Amygdala (tissue), 56 donors: ENCODE data around the gene OSBP2.
A peak's percentile ranks its signal among the peaks of the same experiment; 100 is the strongest.

Experiments used
- DNase-seq, 56 donors: peaks; one replicate each; lab custom pipeline; 2025; lab: John Stamatoyannopoulos, UW

The OSBP2 gene

DNA sequence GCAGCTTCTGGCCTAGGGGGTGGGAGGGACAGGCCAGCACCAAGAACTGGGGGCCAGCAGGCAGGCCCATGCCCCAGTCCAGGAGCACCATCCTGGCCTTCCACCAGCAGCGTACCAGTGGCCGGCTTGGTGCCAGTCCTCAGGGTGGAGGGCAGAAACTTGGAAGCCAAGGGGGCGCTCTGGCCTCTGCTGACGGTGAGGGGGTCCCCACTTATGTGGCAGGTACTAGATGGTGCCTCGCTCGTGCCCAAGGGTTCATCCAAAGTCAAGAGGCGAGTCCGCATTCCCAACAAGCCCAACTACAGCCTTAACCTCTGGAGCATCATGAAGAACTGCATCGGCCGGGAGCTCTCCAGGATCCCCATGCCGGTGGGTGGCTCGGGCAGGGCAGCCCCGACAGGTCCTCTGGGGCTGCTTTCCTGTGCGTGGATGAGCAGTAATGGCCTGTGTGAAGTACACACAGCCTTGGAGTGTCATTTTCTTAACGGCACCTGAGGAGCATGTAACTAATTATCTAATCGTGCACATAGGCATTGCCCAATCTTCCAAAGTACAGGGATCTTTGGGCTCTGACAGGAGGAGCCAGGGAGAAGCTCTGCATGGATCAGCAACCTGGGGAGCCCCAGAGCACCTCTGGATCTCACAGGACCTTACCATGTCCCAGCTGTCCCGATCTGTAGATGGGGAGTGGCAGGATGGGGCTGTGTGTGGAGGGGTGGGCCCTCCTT, 194.8 kb downstream of the OSBP2 start:
- DNase-seq: no peak

DNA sequence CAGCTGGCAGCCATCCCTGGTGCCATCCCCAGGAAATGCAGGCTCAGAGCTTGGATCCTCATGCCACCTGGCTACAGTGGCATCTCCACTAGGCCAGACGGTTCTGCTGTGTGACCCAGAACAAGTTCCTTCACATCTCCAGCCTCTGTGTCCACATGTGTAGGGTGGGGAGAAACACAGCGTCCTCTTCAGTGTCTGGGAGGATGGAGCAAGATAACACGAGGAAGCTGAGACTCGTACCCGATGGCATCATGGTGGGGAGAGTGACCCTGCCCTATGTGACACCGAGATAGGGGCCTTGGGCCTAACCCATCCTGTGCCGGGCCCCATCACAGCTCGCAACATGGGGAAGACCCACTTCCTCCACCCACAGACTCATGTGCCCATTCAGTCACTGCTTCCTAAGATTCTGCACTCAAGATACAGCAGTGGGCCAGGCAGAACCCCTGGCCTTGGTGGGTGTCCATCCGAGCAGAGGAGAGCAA, 195.4 kb downstream of the OSBP2 start:
- DNase-seq: no peak

DNA sequence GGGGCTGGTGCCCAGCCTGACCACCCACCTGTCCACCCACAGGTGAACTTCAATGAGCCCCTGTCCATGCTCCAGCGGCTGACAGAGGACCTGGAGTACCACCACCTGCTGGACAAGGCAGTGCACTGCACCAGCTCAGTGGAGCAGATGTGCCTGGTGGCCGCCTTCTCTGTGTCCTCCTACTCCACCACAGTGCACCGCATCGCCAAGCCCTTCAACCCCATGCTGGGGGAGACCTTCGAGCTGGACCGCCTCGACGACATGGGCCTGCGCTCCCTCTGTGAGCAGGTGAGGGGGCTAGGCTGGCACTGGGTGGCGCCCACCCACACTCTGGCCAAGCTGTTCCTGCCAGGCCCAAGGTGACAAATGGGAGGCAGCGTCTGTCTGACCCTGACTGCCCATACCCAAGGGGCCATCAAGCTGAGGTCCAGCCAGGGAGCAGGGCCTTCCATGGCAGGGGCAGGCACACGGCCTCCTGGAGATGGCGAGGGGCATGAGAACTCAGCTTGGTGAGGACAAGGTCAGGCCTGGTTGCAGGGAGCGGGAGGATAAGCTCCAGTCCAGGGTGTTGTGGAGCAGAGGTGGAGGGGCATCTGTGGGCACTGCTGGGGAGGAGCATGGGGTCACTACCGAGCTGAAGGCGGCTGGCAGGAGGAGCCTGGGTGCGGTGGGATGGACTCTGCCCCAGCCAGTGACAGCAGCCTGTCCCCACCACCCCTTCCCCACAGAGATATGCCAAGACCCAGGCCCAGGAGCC, 196.2 kb downstream of the OSBP2 start:
- DNase-seq: peak in 5 of 56 donors; percentile 2 to 32 (median 9)

DNA sequence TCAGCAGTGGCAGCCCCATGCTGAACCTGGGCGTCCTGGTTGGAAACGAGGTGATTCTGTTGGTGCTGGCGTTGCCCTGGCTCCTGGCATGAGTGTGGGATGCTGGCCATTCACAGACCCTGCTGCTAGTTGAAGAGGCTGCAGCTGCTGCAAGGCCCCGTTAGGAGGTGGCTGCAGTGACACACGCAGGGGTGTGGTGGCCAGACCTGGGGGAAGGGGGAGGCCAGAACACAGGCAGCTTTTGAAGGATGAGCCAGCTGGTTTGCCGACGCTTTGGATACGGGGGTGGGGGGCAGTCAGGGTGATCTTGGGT, 196.7 kb downstream of the OSBP2 start:
- DNase-seq: no peak

DNA sequence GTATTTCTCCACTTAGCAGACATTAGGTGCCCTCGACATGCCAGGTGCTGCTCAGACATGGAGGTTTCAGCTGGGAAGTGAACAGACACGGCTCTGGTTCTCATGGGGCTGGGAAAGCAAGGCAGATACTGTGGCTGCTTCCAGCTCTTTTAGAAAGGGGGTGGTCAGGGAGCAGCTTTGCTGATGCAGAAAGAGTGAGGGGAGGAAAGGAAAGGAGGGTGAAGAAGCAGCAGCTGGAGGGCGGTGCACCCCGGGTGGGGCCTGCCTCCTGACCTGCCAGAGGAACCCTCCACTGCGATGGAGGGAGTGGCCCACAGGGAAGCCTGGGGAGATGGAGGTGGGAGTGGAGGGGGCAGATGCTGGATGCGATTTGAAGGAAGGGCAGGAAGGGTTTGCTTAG, 197.1 kb downstream of the OSBP2 start:
- DNase-seq: no peak

DNA sequence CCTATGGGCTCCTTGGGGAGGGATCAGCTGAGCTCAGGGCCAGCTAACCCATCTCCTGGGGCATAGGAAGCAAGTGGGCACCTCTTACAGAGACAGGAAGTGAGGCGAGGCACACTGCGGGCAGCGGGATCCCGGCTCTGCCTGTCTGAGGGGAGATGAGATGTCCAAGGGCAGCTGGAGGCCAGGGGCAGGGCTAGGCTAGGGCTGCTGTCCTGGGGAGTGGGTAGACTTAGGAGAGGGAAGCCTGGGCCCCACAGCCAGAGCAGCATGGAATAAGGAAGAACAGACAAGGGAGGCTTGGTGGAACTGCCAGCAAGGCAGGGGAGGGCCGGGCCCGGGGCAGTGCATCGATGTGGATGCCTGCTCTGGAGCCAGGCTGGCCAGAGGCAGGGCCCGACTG, 197.6 kb downstream of the OSBP2 start:
- DNase-seq: no peak

DNA sequence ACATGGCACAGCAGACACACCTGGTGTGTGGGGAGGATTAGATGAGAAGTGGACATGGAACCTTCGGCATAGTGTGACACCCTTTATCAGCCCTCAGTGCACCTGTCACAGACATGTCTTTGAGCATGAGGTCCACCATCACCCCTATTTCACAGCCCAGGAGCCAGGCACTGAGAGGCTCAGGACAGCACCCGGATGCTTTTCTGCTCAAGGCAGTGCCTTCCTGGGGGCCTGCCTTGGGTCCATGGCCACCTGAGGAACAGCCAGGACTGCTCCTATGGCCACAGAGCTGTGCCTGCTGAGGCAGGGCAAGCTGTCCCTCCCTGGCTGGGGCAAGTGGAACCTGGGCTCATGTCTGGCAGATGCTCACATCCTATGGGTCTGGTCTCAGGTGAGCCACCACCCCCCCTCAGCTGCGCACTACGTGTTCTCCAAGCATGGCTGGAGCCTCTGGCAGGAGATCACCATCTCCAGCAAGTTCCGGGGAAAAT, 198.1 kb downstream of the OSBP2 start:
- DNase-seq: no peak

DNA sequence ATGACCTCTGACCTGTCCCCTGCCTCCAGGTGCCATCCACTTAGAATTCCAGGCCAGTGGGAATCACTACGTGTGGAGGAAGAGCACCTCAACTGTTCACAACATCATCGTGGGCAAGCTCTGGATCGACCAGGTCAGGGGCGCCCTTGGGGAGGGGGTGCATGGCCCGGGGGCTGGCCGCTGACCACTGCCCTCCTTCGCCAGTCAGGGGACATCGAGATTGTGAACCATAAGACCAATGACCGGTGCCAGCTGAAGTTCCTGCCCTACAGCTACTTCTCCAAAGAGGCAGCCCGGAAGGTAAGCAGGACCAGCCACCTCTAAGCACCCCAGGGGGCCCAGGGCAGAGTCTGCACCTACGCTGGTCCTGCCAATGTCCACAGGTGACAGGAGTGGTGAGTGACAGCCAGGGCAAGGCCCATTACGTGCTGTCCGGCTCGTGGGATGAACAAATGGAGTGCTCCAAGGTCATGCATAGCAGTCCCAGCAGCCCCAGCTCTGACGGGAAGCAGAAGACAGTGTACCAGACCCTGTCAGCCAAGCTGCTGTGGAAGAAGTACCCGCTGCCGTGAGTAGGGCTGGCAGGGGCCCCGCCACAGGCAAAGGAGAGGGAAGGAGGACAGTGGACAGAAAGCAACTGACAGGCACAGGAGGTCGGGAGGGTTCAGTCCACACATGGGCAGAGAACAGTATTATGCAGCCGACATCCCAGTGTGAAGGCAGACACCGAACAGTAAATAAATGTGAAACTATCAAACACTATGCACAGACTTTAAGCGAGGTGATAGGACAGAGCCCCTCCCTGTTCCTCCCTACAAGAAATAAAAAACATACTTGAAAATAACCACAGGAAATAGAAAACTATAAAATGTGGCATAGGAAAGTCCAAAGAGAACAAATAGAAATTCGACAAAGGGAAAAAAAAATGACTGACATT, 199.0 kb downstream of the OSBP2 start:
- DNase-seq: no peak

DNA sequence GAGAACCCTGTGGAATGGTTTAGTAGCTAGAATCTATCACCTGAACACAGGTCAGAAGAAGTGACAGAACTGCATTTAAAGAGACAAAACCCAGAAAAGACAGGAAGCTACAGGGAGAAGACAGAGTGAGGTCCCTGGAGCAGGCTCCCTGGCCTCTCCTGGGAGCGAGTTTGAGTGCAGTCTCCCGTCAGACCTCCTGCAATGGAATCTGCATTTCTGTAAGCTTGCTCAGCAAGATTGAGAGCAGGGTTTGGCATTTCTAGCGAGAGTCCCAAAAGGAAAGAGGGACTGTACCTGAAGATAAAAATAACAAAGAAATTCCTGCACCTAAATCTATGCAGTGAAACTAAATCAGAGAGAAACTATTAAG, 199.7 kb downstream of the OSBP2 start:
- DNase-seq: no peak

DNA sequence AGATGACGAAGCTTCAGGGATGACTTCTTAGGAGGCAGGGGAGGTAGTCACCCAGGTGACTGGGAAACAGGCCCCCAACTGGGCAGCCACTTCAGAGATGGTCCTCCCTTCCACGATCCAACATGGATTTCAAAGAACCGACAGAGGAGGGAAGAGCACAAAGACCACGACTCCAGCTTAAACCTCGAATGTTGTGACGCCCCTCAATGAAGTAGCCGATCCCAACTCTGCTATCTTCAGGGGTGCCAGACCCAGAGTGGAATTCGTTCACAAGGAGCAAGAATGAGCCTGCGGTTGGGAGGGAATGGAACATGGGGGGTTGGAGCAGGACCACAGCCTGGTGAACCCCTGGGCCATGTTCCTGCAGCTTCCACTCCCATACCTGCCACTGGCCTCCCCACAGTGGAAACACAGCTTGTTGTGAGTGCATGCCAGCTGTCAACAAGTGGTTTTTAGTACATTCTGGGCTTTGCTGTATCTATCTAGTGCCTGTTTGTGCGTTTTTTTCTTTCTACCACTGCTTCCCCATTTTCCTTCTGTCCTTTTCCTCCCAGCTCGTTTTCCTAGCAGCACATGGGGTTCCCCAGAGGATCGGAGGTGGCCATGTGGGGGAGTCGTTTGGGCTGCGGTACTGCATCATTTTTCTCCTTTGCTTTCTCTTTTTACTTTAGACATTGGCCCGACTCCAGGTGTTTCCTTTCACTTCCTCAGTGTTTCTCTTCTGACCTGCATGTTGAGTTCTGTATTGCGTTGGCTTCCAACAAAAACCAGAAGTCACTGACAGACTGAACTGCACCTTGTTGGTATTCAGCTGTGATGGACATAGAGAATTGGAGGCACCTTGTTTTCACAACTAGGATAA, 208.1 kb downstream of the OSBP2 start:
- peak in 1 of 56 donors; percentile 1 for DNase-seq

DNA sequence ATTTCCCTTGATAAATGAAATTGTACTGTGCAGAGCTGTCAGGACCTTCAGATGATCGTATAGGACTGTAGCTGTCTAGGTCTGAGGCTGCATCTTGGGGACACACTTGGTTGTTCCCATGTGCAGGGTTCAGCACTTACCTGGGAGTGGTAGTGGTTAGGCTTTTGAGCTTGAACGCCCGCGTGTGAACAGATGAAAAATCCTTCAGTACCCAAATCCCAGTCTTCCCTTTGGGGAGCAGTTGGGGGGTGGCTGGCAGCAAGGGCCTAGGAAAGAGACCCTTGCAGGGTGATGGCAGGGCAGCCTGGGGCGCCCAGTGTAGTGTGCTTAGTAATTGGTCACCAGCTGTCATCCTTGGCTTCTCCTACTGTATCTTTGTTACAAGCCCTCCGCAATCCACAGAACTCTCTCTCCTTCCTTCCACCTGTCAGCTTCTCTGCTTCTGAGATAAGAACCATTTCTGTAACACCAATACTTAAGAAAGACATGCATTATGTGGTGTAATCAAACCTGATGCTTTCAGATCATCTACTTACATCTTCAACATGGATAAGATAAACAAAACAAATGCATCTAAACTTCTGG, 209.3 kb downstream of the OSBP2 start:
- no peak for DNase-seq

DNA sequence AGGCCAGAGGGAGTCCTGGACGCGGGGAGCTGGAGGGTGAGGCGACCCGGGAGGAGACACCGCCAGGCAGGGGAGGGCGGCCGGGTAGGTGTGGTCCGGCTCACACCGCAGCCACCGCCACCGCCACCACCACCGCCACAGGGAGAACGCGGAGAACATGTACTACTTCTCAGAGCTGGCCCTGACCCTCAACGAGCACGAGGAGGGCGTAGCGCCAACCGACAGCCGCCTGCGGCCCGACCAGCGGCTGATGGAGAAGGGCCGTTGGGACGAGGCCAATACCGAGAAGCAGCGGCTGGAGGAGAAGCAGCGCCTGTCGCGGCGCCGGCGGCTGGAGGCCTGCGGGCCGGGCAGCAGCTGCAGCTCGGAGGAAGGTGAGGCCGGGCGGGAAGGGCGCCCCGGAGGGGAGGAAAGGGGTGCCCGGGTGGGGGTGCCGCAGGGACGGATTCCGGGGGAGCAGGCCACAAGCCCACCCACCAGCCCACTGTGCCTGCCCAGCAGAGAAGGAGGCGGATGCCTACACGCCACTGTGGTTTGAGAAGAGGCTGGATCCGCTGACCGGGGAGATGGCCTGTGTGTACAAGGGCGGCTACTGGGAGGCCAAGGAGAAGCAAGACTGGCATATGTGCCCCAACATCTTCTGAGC, 211.1 kb downstream of the OSBP2 start:
- no peak for DNase-seq

DNA sequence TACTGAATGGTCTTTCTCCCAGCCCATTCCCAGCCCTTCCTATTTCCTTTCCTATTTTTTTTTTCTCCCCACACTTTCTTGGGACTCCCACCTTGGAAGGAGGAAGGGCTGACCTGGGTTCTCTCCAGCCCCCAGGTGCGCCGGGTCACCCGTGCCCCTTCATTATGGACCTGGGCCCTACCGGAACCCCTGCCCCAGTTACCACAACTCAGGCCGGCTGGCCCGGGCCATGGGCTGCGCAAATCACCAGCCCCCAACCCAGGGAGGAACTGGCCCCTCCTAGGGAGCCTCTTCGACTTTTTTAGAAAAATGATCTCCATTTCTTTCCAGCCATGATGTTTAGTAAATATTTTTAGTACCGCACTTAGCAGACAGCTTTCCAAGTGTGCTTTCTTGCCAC, 211.7 kb downstream of the OSBP2 start:
- DNase-seq: no peak

DNA sequence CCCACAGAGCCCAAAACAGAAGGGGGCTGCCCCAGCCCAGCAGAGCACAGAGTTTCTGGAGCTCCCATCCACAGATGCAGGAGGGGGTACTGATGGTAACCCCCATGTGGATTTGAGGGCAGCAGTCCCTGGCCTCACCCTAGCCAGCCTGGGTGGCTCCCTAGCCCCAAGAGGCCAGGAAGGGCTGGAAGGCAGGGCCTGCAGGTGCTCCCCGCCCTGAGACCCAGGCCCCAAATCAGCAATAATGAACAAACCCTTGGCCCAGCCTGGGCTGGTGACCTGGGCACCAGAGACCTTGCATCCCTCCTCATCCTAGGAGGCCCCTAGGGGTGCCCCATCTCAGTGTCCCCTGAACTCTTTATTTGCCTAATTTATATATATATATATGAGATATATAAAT, 212.3 kb downstream of the OSBP2 start:
- no peak for DNase-seq

DNA sequence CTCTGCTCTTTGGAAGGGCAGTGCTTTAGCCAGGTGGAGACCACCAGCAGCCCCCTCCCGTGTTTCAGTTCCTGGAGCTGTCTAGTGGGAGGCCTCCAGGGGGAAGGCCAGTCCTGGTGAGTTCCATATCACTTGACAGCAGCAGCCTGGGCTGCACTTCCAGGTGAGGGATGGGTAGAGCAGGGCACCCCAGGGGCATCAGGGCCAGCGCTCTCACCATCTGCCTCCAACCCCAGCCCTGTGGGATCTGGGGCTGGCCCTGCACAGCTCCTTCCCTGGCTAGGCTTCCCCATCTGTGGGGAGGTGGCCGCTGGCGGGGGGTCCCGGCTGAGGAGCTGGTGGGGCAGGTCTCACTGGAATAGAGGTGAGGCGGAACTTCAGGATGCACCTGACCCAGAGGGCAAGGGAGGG, 213.4 kb downstream of the OSBP2 start:
- DNase-seq: no peak

DNA sequence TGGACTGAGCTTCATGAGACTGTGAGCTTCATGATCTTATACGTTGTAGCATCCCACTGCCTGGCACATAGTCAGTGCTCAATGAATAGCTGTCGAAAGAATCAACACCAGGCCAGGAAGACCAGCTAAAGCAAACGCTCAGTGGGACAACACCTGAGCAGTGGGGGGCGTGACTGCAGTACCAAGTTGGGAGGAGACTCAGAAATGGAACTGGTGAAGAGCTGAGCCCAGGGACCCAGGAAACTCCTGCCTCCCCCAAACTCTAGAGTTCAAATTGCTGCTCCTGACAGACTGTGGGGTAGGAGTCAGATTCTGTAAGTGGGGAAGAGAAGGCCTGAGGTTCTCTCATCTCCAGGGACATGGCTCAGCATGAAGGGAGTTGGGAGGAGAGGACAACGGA, 214.6 kb downstream of the OSBP2 start:
- DNase-seq: no peak

DNA sequence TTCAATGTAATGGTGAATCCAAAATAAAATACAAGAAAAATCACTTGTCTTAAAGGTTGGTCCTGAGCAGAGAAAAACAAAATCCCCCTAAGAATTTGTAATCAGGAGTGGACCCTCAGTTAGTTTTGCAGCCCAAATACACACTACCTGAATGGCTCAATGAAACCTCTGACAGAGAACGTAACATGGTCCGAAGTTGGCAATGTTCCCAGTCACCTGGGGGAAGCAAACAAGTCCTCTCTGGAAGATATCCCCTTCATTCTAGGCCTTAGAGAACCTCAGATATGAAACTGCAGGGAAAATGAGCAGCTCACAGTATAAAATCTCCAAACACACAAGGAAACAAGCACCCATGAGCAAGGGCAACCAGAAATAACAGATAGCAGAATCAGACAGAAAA, 215.7 kb downstream of the OSBP2 start:
- no peak for DNase-seq

DNA sequence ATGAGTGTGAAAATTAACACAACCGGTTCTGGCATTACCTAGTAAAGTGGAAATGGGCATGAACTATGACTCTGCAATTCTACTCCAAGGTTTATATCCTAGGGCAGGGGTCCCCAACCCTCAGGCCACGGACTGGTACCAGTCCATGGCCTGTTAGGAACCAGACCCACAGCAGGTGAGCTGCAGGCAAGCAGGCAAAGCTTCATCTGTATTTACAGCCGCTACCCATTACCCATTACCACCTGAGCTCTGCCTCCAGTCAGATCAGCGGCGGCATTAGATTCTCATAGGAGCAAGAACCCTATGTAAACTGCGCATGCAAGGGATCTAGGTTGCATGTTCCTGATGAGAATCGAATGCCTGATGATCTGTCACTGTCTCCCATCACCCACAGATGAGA, 224.1 kb downstream of the OSBP2 start:
- no peak for DNase-seq

DNA sequence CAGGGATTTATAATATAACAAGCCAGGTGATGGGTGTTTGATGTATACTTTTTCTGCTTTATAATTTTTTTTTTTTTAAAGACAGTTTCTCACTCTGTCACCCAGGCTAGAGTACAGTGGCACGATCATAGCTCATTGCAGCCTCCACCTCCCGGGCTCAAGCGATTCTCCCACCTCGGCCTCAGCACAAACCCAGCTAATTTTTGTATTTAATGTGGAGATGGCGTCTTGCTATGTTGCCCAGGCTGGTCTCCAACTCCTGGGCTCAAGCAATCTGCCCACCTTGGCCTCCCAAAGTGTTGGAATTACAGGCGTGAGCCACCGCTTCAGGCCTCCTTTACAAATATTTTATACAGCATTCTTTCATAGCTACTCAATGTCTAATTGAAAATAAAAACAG, 225.3 kb downstream of the OSBP2 start:
- no peak for DNase-seq
